Rectal smooth muscle tissue (tissue), 1 donor: ENCODE data around the gene ZNF594.
"Not testable (repeated sequence)": the region's sequence is repeated elsewhere in the genome, so short reads cannot be mapped to it uniquely, and the experiment has no call there.

ENCODE experiments used
- H3K27ac ChIP-seq: one replicate; pipeline ENCODE4 v1.7.0; 2013; ENCODE audit warnings: low read depth, low read length, inconsistent platforms
- H3K27me3 ChIP-seq: one replicate; pipeline ENCODE4 v1.7.0; 2013; ENCODE audit warnings: low read length; ENCODE audit not compliant: control insufficient read depth, insufficient read depth
- H3K36me3 ChIP-seq: one replicate; pipeline ENCODE4 v1.7.0; 2013; ENCODE audit warnings: low read length; ENCODE audit not compliant: control insufficient read depth, insufficient read depth
- H3K4me1 ChIP-seq: one replicate; pipeline ENCODE4 v1.7.0; 2013; ENCODE audit warnings: low read length; ENCODE audit not compliant: control insufficient read depth, insufficient read depth
- H3K4me3 ChIP-seq: one replicate; pipeline ENCODE4 v1.7.0; 2013; ENCODE audit warnings: low read length
- H3K9ac ChIP-seq: one replicate; pipeline ENCODE4 v1.7.0; 2013; ENCODE audit warnings: low read length

Gene ZNF594

DNA sequence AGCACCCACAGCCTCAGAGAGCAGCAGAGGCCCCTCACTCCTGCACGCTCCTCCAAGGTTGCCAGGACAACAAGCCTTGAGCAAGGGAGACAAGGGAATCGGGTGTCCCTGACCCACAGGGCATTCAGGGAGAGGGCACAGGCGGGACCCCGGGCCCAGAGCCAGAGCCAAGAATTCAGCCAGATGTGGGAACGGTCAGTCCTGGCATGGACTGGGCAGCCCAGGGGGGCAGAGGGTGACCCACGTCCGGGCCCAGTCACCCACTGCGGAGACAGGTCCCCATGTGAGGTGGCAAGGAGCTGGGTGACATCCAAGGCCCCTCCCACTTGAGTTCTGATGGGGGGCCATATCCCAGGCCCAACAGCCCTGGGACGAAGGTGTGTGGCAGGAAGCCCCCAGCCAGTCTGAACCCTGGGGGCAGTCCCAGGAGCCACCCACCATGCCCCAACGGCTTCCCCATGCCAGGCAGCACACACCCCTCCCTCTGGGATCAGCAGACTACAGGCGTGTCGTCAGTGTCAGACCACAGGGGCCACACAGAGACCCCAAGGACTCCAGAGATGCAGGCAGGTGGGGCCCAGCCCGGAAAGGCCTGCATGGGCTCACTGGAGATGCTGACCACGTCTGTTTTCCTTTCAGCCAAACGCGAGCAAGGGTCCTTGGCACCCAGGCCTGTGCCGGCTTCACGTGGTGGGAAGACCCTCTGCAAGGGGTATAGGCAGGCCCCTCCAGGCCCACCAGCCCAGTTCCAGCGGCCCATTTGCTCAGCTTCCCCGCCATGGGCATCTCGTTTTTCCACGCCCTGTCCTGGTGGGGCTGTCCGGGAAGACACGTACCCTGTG is 52.8 kb downstream of the ZNF594 start:
- H3K4me3 ChIP-seq, result no peak overlapping the region
- H3K27me3 ChIP-seq, result no peaks in the 10 kb centered on the region
- no peaks in the 10 kb centered on the region for H3K4me1 ChIP-seq
- no peaks in the 10 kb centered on the region for H3K36me3 ChIP-seq
- no peak overlapping the region for H3K9ac ChIP-seq
- H3K27ac ChIP-seq, result no peak overlapping the region

DNA sequence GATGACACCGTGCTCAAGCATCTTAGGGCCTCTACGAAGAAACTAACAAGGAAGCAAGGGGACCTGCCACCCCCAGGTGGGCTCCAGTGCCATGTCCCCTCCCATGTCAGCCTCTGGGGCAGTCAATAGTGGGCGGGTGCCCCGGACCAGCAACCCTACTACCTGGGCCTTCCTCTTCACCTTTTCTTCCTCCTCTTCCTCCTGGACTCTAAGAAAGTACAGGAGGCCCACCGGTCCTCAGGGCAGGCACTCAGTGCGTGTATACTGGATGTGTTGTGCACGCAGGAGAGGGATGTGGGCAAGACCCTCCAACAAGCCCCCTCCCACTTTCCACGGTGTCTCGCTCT is 53.5 kb downstream of the ZNF594 start:
- H3K4me3 ChIP-seq, H3K27ac ChIP-seq, H3K9ac ChIP-seq, H3K36me3 ChIP-seq, H3K4me1 ChIP-seq, H3K27me3 ChIP-seq: not testable (repeated sequence)

DNA sequence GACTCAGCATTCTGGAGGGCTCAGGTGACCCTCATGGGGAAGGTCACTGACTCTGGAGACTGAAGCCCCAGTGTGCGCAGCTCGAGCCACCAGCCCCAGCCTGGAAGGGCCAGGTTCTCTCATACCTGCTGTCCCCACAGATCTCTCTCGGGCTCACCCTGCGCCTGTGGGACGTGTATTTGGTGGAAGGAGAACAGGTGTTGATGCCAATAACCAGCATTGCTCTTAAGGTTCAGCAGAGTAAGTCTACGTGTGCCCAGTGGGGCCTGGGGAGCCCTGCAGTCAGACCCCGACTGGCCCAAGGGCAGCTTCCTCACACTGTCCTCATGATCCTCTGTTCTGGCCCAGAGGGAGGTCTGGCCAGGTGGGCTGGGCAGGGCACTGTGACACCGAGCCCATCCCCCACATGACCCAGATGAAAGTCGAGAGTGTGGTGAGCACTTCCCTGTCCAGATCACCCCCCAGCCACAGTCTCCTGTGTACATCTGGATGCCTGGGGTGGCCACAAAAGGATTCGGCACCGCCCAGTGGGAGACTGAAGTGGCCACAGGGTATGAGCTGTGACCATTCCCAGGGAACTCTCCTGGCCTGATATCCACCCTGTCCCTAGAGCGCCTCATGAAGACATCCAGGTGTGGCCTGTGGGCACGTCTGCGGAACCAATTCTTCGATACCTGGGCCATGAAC is 54.0 kb downstream of the ZNF594 start:
- H3K27ac ChIP-seq, H3K9ac ChIP-seq, H3K36me3 ChIP-seq, H3K4me3 ChIP-seq, H3K27me3 ChIP-seq, H3K4me1 ChIP-seq: not testable (repeated sequence)

DNA sequence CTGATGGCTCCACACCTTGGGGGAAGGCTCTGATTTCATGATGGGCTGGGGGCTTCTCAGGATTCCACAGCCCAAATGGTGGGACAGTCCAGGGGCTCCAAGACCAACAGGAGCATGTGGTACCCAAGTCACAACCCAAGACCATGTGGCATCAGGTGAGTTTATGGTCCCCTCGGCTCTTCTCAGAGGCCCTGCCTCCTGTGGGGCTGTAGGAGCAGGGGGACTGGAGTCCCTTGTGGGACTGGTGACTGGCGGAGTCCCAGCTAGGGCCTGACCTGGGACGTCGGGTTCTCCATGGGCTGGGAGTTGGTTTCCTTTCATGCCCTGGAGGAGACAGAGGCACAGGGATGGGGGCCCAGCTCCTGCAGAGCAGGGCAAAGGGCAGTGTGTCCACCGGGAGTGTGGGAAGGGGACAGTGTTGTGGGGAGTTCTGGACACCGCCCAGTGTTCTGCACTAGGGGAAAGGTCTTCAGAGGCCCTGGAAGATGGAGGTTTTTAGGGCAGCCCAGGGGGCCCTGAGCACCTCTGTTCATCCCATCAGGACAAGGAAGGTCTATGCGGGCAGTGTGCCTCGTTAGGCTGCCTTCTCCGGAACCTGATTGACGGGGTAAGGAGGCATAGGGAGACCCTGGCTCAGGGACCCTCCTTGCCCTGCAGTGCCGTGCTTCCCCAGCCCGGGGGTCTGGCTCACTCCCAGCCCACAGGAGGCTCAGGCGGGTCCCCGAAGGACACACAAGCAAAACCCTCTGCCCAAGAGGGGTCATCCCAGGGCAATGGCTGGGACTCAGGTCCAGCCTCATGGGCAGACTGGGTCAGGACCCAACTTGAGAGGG is 54.9 kb downstream of the ZNF594 start:
- H3K36me3 ChIP-seq, H3K4me1 ChIP-seq, H3K4me3 ChIP-seq, H3K27ac ChIP-seq, H3K27me3 ChIP-seq, H3K9ac ChIP-seq: not testable (repeated sequence)

DNA sequence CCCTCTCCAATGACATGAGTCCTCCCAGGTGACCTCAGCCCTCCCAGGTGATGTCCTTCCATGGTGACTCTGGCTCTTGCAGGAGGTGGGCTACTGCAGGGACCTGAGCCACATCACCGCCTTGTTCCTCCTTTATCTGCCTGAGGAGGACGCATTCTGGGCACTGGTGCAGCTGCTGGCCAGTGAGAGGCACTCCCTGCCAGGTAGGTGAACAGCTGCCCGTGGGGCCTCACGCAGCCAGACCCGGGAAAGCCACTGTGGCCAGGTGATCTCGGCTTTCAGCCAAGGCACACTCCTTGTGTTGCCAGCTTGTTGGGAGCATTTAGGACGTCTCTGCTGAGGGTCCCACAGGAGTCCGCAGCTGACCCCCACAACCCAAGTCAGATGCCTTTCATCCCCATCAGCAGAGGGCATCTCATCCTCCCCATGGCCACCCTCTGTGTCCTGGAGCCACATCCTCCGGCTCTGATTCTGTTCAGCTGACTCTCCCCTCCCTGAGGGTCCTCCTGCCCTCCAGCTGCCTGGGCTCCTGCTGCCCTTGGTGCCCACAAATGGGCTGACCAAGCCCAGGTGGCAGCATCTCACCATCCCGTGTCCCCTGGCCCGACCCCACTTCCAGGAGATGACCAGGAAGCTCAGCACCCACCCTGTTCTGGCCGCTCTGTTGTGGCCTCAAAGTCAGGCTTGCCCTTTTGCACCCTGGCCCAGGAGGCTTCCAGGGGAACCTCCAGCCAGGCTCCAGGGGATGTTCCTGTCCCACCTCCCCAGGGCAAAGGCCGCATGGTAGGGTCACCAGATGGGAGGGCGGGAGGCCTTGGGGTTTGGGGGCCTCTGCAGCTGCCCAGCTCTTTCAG is 55.7 kb downstream of the ZNF594 start:
- Histone ChIP-seq H3K36me3 (no peaks in the 10 kb centered on the region), H3K9ac (no peak overlapping the region), H3K4me3 (no peak overlapping the region), H3K27me3 (no peaks in the 10 kb centered on the region), H3K27ac (no peak overlapping the region), H3K4me1 (no peaks in the 10 kb centered on the region)

DNA sequence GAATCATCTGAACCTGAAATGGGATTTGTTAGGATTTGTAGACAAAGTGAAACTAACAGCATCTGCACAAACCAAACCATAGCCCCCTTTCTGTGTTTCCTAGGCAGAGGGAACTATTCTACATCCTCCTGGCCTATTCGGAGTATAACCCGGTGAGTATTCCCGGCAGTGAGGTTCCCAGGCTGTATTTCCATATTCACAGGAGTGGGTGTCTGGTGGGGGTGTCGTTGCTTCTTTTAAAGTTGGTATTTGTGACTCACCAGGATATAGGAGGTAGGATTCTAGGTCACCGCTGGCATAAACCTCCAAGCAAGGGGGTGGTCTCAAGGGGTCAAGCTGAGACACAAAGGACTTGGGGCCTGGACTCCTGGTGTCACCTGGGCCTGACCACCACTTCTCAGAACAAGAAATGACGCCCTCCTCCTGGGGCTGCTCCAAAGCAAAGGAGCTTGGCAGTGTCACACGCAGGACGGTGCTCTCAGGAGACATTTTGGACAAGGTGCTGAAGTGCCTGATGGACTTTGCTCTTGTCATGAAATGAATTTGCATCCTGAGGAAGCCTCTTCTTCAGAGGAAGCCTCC is 56.4 kb downstream of the ZNF594 start:
- not testable (repeated sequence) for H3K36me3 ChIP-seq, H3K27ac ChIP-seq, H3K4me1 ChIP-seq, H3K4me3 ChIP-seq, H3K27me3 ChIP-seq, H3K9ac ChIP-seq

DNA sequence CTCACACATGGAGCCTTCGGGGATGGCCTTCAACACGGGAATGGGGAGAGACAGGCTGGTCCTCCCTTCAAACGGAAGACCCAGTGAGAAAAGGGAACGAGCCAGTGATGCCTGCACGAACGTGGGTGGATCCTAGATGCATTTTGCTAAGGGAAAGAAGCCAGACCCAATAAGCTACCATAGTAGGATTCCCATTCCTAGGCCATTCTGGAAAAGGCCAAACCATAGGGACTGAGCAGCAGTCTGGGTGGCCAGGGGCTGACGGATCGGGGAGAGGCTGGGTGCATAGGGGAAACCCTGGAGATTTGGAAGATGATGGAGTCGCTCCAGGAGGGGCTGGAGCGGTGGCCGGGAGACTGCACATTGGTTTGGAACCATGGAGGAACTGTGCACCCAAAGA is 57.1 kb downstream of the ZNF594 start:
- not testable (repeated sequence) for H3K9ac ChIP-seq, H3K4me1 ChIP-seq, H3K27ac ChIP-seq, H3K27me3 ChIP-seq, H3K36me3 ChIP-seq, H3K4me3 ChIP-seq

DNA sequence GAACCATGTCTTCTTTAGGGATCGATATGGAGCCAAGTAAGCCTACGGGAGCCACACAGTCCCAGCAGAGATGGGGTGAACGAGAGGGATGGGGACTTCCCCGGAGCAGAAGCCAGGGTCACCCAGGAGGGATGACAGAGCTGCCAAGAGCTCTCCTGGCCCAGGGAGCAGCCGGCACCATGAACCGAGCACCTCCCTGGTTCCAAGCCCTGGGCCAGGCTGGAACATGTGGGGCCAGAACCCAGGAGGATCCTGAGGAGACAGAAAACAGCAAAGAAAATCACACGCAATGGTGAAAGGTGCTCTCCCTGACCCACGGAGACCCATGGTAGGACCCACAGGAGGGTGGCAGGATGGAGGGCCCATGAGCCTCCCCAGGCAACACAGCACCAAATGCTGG is 57.7 kb downstream of the ZNF594 start:
- not testable (repeated sequence) for H3K4me3 ChIP-seq, H3K27ac ChIP-seq, H3K4me1 ChIP-seq, H3K27me3 ChIP-seq, H3K36me3 ChIP-seq, H3K9ac ChIP-seq

DNA sequence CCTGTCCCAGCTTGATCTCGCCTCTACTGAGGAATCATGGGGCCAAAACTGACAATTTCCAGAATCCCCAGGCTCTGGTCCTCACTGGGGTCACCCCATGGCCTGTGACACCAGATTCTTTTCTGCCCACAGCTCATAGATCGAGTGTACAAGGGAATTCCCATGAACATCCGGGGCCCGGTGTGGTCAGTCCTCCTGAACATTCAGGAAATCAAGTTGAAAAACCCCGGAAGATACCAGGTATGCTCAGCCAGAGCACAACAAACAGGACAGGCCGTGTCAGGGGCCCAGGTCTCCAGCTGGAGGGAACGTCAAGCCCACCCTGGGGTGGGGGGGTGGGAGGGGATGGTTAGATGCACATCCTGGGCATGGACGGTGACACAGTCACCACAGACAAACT is 58.4 kb downstream of the ZNF594 start:
- Histone ChIP-seq H3K27me3 (no peaks in the 10 kb centered on the region), H3K9ac (no peak overlapping the region), H3K36me3 (no peaks in the 10 kb centered on the region), H3K4me3 (no peak overlapping the region), H3K4me1 (no peaks in the 10 kb centered on the region), H3K27ac (no peak overlapping the region)

DNA sequence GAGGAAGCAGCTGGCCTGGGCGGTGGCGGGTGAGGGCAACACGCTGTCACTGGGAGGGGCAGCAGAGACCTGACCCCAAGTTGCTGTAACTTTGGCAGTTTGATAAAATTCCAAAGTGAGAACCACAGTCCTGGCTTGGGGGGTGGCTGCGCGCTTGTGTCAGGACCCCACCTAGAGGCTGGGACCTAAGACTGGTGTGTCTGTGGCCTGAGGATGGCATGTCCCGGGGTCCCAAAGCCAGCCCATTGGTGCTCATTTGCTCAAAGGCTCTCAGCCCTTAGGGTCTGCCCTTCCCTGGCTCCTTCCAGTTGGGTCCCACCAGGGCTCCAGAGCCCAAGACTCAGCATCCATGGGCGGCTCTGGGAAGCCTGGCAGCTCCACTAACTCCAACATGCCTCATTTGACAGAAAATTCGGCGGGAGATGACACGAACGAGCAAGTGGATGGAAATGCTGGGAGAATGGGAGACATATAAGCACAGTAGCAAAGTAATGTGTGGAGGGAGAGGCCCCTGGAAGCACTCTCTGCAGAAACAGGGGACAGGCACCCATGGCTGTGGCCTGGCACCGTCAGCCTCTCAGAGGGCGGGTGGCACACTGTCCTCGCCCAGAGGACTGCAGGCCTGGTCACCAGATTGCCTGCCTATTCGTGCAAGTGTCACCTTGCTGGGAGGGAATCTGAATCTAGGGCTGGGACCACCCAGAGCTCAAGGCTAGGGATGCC is 59.0 kb downstream of the ZNF594 start:
- H3K27ac ChIP-seq, H3K4me1 ChIP-seq, H3K4me3 ChIP-seq, H3K27me3 ChIP-seq, H3K36me3 ChIP-seq, H3K9ac ChIP-seq: not testable (repeated sequence)

DNA sequence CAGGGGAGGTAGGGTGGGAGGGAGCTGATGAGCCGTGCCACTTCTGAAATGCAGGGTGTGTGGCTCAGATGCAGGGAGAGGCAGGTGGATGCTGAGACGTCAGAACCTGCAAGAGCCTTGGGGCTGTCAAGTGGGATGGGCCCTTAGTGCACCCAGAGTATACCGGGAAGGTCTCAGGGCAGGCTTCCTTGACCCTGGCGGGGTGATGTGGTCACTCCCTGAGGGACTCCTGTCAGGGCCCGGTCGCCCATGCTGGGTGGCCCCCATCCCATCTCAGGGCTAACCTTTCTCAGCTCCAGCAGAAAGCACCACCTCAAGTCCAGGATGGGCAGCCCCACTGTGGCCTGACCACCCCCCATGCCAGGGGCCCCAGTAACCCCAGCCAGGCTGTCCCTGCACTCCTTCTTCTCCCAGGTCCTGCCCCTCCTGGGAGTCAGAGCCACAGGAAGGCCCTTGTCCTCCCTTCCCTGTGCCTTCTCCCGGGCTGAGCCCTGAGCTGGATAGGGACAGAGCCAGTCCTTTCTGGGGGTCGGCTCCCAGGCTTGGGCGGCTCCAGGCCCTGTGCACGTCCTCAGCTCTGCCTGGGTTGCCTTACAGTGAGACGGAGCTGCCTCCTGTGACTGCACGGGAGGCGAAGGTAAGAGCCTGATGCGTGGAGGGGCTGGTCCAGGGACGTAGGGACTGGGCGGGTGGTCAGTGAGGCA is 59.7 kb downstream of the ZNF594 start:
- H3K4me1 ChIP-seq, H3K36me3 ChIP-seq, H3K9ac ChIP-seq, H3K27ac ChIP-seq, H3K4me3 ChIP-seq, H3K27me3 ChIP-seq: not testable (repeated sequence)
